GM19463 (cell line): ENCODE measurements around the gene MRPL34.

Source experiments
- ATAC-seq: cut with Tn5 transposase; IDR thresholded peaks from one replicate; pipeline ENCODE4 v1.9.1; 2021; ENCODE audit warnings: mild to moderate bottlenecking, moderate library complexity; ENCODE audit not compliant: unreplicated experiment

MRPL34 gene

GRCh38 chr19:17340302-17340870 is 34.7 kb downstream of the MRPL34 start:
- ATAC-seq: no peak

- ATAC-seq: no peak
These were observed 35.2 kb downstream of the MRPL34 start for GRCh38 chr19:17340871-17341357.

- ATAC-seq: no peak
These were observed 35.7 kb downstream of the MRPL34 start for GRCh38 chr19:17341386-17341785.

- ATAC-seq: no peak
These were observed 36.2 kb downstream of the MRPL34 start for GRCh38 chr19:17341845-17342244.

- ATAC-seq: no peak
These were observed 40.5 kb downstream of the MRPL34 start for GRCh38 chr19:17346109-17346671.

GRCh38 chr19:17347361-17347760 is 41.7 kb downstream of the MRPL34 start:
- no peak for ATAC-seq

- no peak for ATAC-seq
These were observed 42.2 kb downstream of the MRPL34 start for GRCh38 chr19:17347877-17348276.

GRCh38 chr19:17348700-17349099 is 43.0 kb downstream of the MRPL34 start:
- ATAC-seq: no peak

- no peak for ATAC-seq
These were observed 46.3 kb downstream of the MRPL34 start for GRCh38 chr19:17351815-17352435.

GRCh38 chr19:17352608-17353280 is 47.1 kb downstream of the MRPL34 start:
- ATAC-seq: no peak

- no peak for ATAC-seq
These were observed 47.7 kb downstream of the MRPL34 start for GRCh38 chr19:17353386-17353785.
